Measurements from ENCODE around the gene CHMP1A.

CHMP1A gene

DNA sequence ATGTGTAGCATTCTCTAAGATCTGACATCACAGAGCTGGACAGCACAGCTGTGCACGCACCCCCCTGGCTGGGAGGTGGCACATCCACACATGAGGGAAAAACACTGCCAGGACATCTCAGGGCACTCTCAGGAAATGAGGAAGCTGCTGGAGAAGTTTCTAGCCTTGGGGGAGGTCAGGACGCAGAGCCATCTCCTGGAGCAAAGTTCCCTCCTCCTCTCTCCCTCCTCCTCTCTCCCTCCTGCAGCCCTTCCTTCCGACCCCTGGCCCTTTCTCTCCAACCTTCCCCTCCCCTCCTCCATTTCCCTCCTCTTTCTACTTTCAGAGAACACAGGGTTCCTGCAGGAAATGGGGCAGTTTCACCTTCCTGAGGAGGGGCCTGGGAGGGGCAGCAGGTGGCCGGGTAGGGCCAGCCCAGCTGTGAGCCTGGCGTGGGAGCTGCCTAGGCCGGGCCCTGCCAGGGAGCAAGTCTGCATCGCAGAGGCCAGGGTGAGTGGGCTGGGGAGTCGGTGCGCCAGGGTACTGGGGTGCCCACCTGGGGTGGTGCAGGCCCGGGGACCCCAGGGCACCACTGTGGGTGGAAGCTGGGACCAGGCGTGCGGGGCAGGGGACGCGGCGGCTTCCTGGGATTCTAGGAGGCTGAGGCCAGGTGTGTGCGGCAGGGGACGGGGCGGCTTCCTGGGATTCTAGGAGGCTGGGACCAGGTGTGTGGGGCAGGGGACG lies 44.1 kb downstream of the CHMP1A start, which contains the start of gene DPEP1:
Gene DPEP1 (plus strand): TSS at position 412 of the 723 bp plus-strand sequence. CDS start 16,769 bp downstream, outside the sequence.
- H3K4me3 ChIP-seq (ENCODE audit: low read depth, low read length): no peak within 1 kb of the TSS
- TF ChIP-seq, protein P1, sequence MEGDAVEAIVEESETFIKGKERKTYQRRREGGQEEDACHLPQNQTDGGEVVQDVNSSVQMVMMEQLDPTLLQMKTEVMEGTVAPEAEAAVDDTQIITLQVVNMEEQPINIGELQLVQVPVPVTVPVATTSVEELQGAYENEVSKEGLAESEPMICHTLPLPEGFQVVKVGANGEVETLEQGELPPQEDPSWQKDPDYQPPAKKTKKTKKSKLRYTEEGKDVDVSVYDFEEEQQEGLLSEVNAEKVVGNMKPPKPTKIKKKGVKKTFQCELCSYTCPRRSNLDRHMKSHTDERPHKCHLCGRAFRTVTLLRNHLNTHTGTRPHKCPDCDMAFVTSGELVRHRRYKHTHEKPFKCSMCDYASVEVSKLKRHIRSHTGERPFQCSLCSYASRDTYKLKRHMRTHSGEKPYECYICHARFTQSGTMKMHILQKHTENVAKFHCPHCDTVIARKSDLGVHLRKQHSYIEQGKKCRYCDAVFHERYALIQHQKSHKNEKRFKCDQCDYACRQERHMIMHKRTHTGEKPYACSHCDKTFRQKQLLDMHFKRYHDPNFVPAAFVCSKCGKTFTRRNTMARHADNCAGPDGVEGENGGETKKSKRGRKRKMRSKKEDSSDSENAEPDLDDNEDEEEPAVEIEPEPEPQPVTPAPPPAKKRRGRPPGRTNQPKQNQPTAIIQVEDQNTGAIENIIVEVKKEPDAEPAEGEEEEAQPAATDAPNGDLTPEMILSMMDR (IDR thresholded peaks at IDR 0.05; ENCODE audit: borderline replicate concordance, insufficient read depth, low read depth, low read length): no peak

DNA sequence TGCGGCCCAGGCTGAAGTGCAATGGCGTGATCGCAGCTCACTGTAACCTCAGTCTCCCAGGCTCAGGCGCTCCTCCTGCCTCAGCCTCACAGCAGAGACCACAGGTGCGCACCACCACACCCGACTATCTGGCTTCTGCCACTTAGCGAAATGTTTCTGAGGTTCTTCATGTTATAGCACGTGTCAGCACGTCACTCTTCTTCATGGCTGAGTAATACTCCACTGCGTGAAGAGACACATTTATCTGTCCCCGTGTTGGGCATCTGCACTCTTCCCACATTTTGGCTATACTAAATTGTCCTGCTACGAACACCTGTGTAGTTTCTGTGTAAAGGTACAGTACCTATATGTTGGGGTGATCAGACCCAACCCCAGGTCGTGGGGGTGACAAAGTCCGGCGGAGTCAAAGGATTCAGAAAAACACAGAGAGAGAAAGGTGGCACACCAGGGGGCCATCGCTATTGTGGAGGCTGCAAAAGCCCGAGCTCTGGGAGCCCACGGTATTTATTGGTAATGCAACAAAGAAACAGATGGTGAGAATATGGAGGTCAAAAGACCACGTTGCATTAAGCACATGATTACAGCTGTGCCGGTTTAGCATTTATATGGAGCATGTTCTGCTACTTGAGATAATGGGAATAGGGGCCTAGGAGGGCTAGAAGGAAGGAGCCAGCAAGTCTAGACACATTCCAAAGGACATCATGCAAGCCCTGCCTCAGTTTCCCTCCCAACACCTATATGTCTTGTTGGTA lies 44.9 kb downstream of the CHMP1A start:
- H3K4me3 ChIP-seq (ENCODE audit: low read depth, low read length): no peak overlapping the region
- TF ChIP-seq, protein P1 (IDR thresholded peaks at IDR 0.05; ENCODE audit: borderline replicate concordance, insufficient read depth, low read depth, low read length): no peak

DNA sequence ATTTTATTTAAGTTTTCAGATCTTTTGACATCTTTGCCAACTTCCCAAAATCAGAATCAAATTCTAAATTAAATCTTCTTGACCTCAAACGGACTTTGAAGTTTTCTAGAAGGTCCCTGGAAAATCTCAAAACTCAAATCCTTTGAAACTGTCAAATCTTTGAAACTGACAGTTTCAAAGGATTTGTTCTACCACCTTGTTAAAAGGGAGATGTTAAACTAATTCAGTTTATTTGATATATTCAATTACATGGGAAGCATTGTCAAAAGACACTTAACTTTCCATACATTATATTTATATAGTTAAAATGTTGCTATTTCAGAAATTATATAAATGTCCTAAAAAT lies 47.4 kb downstream of the CHMP1A start:
- TF ChIP-seq, protein P1 (IDR thresholded peaks at IDR 0.05; ENCODE audit: borderline replicate concordance, insufficient read depth, low read depth, low read length): no peak
- H3K4me3 ChIP-seq (ENCODE audit: low read depth, low read length): no peak overlapping the region

DNA sequence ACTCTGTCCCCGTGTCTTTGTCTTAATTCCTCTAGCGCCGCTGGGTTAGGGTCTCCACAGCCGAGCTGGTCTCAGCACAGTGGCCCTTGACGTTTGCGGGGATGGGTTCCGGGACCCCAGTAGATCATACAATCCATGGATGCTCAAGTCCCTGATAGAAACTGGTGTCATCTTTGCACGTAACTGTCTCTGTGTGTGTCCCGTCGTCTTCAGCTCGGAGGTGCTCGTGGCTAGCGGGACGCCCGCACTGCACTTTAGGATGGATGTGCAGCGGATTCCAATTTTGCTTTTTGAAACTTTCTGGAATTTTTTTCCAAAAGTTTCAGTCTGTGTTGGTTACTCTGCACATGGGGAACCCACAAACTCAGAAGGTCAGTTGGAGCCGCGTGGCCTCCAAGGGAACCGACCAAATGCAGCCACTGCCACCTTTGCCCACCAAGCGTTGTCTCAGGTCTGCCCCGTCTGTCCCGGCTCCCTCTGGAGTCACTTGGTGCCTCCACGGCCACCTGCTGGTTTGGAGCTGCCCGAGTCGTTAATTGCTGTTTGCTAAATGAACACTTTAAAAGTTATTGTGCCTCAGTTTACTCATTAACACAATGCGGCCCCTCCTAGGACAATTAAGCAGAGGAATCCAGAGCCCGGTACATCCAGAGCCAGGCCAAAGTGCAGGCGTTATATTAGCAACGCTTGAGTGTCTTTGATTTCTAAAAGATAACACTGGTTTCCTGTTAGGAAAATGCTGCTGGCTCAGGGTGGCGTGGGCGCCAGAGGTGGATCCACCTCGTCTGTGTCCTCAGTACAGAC lies 49.4 kb downstream of the CHMP1A start:
- H3K4me3 ChIP-seq (ENCODE audit: low read depth, low read length): no peak overlapping the region
- TF ChIP-seq, protein P1 (IDR thresholded peaks at IDR 0.05; ENCODE audit: borderline replicate concordance, insufficient read depth, low read depth, low read length): no peak

DNA sequence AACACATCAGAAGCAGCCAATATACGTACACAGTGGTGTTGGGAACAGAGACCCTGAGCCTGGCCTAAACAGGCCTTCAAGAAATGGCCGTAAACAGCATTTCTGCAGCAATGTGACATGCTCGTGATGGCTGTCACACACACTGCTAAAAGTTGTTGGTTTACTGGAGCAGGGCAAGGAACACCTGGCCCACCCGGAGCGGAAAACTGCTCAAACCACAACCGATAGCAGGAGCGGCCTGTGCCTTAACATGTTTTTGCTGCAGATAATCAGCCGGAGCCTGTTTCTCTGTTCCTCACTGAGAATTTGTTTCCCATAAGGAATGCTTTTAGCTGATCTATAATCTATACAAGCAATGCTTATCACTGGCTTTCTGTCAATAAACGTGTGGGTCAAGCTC lies 50.1 kb downstream of the CHMP1A start:
- TF ChIP-seq, protein P1 (IDR thresholded peaks at IDR 0.05; ENCODE audit: borderline replicate concordance, insufficient read depth, low read depth, low read length): no peak
- no peak overlapping the region for H3K4me3 ChIP-seq (ENCODE audit: low read depth, low read length)

DNA sequence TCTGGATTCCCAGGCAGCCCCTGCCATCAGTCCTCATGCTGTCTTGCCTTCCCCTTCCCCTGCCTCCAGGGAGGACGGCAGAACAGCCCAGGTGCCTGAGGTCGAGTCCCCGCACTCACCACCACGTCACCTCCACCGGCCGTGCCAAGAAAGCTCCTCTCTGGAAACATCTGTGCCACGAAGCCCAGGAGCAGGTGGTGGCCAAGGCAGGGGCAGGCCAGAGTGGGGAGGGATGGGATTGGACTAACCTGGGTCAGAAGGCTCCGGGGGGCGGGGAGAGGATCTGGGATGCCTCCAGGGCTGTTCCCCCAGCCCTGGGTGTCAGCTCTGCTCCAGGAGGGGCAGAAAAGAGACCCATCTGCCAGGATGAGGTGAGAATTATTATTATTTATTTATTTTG lies 51.5 kb downstream of the CHMP1A start:
- TF ChIP-seq, protein P1 (IDR thresholded peaks at IDR 0.05; ENCODE audit: borderline replicate concordance, insufficient read depth, low read depth, low read length): no peak
- H3K4me3 ChIP-seq (ENCODE audit: low read depth, low read length): no peak overlapping the region
